ENCODE data around the gene DDX46.

The DDX46 gene

GRCh38 chr5:134817006-134817405 is 58.4 kb downstream of the DDX46 start:
- TF ChIP-seq FOXM1 (IDR thresholded peaks at IDR 0.05; ENCODE audit: borderline replicate concordance, low read depth) (no peak), TCF12 (IDR thresholded peaks at IDR 0.05; ENCODE audit: low read depth) (no peak)

GRCh38 chr5:134818776-134819175 is 60.2 kb downstream of the DDX46 start:
- TF ChIP-seq TEAD4 (IDR thresholded peaks at IDR 0.05), result no peak

- TF ChIP-seq TCF12 (IDR thresholded peaks at IDR 0.05; ENCODE audit: low read depth) (no peak), CEBPB (IDR thresholded peaks at IDR 0.05) (peak; percentile 68; the same call in 1 of the 2 replicates), TEAD4 (IDR thresholded peaks at IDR 0.05) (no peak)
Measured at GRCh38 chr5:134819407-134819963, 60.9 kb downstream of the DDX46 start.

GRCh38 chr5:134821841-134822240 is 63.3 kb downstream of the DDX46 start:
- TF ChIP-seq USF1 (IDR thresholded peaks at IDR 0.05), result no peak

- TF ChIP-seq ZBTB7A (IDR thresholded peaks at IDR 0.05; ENCODE audit: low read depth) (no peak), EGR1 (IDR thresholded peaks at IDR 0.05) (no peak), TAF1 (IDR thresholded peaks at IDR 0.05; ENCODE audit: low read depth) (no peak), CEBPB (IDR thresholded peaks at IDR 0.05) (no peak), FOXM1 (IDR thresholded peaks at IDR 0.05; ENCODE audit: borderline replicate concordance, low read depth) (no peak), CREB1 (IDR thresholded peaks at IDR 0.05; ENCODE audit: low read depth) (no peak), TEAD4 (IDR thresholded peaks at IDR 0.05) (no peak), USF1 (IDR thresholded peaks at IDR 0.05) (no peak), REST (IDR thresholded peaks at IDR 0.05; ENCODE audit: low read depth) (no peak), NFIC (IDR thresholded peaks at IDR 0.05) (no peak), RAD21 (IDR thresholded peaks at IDR 0.05; ENCODE audit: low read depth) (no peak), YY1 (IDR thresholded peaks at IDR 0.05; ENCODE audit: low read depth) (no peak), TCF12 (IDR thresholded peaks at IDR 0.05; ENCODE audit: low read depth) (no peak), MAX (IDR thresholded peaks at IDR 0.05) (no peak), EP300 (IDR thresholded peaks at IDR 0.05; ENCODE audit: borderline replicate concordance) (no peak)
Measured at GRCh38 chr5:134824681-134825080, 66.1 kb downstream of the DDX46 start.

- TF ChIP-seq TAF1 (IDR thresholded peaks at IDR 0.05; ENCODE audit: low read depth) (no peak), ZBTB7A (IDR thresholded peaks at IDR 0.05; ENCODE audit: low read depth) (no peak), YY1 (IDR thresholded peaks at IDR 0.05; ENCODE audit: low read depth) (no peak), CREB1 (IDR thresholded peaks at IDR 0.05; ENCODE audit: low read depth) (no peak), EGR1 (IDR thresholded peaks at IDR 0.05) (no peak), REST (IDR thresholded peaks at IDR 0.05; ENCODE audit: low read depth) (no peak), CEBPB (IDR thresholded peaks at IDR 0.05) (no peak), NFIC (IDR thresholded peaks at IDR 0.05) (no peak), FOXM1 (IDR thresholded peaks at IDR 0.05; ENCODE audit: borderline replicate concordance, low read depth) (no peak), RAD21 (IDR thresholded peaks at IDR 0.05; ENCODE audit: low read depth) (no peak), TCF12 (IDR thresholded peaks at IDR 0.05; ENCODE audit: low read depth) (no peak), EP300 (IDR thresholded peaks at IDR 0.05; ENCODE audit: borderline replicate concordance) (no peak), MAX (IDR thresholded peaks at IDR 0.05) (no peak), TEAD4 (IDR thresholded peaks at IDR 0.05) (no peak), USF1 (IDR thresholded peaks at IDR 0.05) (no peak)
Measured at GRCh38 chr5:134825212-134825611, 66.6 kb downstream of the DDX46 start.
